Epidermal melanocyte (primary cell): ENCODE data around the gene ZNF429.
A peak's percentile ranks its signal among the peaks of the same experiment; 100 is the strongest.
"Not testable (repeated sequence)": the region's sequence is repeated elsewhere in the genome, so short reads cannot be mapped to it uniquely, and the experiment has no call there.

Experiments used
- DNase-seq: peaks from one replicate; pipeline ENCODE4 v3.0.0; 2011; ENCODE audit warnings: low spot score; ENCODE audit not compliant: insufficient read length

ZNF429 gene

GRCh38 chr19:21505459-21506451, at the start of gene ZNF429:
TSS of gene ZNF429 (plus strand) at chr19:21505602. CDS start at chr19:21505772, 170 bp downstream.
- DNase-seq, result peak; percentile 97

- DNase-seq, result no peak
Observed at GRCh38 chr19:21460686-21461085, 44.7 kb upstream of the ZNF429 start.

- DNase-seq, result no peak
Observed at GRCh38 chr19:21462540-21462939, 42.9 kb upstream of the ZNF429 start.

- DNase-seq, result no peak
Observed at GRCh38 chr19:21463449-21464105, 41.8 kb upstream of the ZNF429 start.

- no peak for DNase-seq
Observed at GRCh38 chr19:21466627-21467026, 38.8 kb upstream of the ZNF429 start.

GRCh38 chr19:21468791-21469190, 36.6 kb upstream of the ZNF429 start:
- no peak for DNase-seq

- DNase-seq, result no peak
Observed at GRCh38 chr19:21472507-21472906, 32.9 kb upstream of the ZNF429 start.

- no peak for DNase-seq
Observed at GRCh38 chr19:21474671-21475181, 30.7 kb upstream of the ZNF429 start.

GRCh38 chr19:21482361-21482760, 23.0 kb upstream of the ZNF429 start:
- DNase-seq, result not testable (repeated sequence)

- no peak for DNase-seq
Observed at GRCh38 chr19:21482863-21483276, 22.5 kb upstream of the ZNF429 start.

GRCh38 chr19:21483589-21484170, 21.7 kb upstream of the ZNF429 start:
- no peak for DNase-seq

GRCh38 chr19:21484631-21485030, 20.8 kb upstream of the ZNF429 start:
- no peak for DNase-seq

GRCh38 chr19:21485926-21486325, 19.5 kb upstream of the ZNF429 start:
- no peak for DNase-seq

GRCh38 chr19:21487969-21488368, 17.4 kb upstream of the ZNF429 start:
- no peak for DNase-seq

- DNase-seq, result no peak
Observed at GRCh38 chr19:21491146-21491545, 14.3 kb upstream of the ZNF429 start.

GRCh38 chr19:21492947-21493906, 12.2 kb upstream of the ZNF429 start:
- DNase-seq, result no peak

- no peak for DNase-seq
Observed at GRCh38 chr19:21496876-21497275, 8.5 kb upstream of the ZNF429 start.

GRCh38 chr19:21498651-21499050, 6.8 kb upstream of the ZNF429 start:
- DNase-seq, result no peak

GRCh38 chr19:21508198-21508597, 2.8 kb downstream of the ZNF429 start:
- no peak for DNase-seq

- DNase-seq, result not testable (repeated sequence)
Observed at GRCh38 chr19:21511058-21511457, 5.7 kb downstream of the ZNF429 start.

GRCh38 chr19:21512609-21513008, 7.2 kb downstream of the ZNF429 start:
- DNase-seq, result not testable (repeated sequence)
